Measurements from ENCODE around the gene GAB2. TPM values are rescaled to one million over a fixed set of nuclear protein-coding genes. Genes with fewer than 3 reads are reported as not detected.

Gene GAB2
- total RNA-seq, 1 donor = 8.2 TPM

DNA sequence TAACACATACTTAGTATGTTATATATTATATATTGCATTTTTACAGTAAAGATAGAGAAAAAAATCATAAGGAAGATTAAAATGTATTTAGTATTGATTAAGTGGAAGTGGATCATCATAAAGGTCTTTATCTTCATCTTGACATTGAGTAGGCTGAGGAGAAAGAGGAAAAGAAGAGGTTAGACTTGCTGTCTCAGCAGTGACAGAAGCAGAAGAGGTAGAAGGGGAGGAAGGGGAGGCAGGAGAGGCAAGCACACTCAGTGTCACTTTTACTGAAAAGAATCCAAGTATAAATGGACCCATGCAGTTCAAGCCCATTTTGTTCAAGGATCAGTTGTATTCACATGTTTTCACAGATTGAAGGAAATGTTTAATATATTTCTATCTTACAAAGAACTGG lies 69.7 kb downstream of the GAB2 start:
- TF ChIP-seq, protein P1, sequence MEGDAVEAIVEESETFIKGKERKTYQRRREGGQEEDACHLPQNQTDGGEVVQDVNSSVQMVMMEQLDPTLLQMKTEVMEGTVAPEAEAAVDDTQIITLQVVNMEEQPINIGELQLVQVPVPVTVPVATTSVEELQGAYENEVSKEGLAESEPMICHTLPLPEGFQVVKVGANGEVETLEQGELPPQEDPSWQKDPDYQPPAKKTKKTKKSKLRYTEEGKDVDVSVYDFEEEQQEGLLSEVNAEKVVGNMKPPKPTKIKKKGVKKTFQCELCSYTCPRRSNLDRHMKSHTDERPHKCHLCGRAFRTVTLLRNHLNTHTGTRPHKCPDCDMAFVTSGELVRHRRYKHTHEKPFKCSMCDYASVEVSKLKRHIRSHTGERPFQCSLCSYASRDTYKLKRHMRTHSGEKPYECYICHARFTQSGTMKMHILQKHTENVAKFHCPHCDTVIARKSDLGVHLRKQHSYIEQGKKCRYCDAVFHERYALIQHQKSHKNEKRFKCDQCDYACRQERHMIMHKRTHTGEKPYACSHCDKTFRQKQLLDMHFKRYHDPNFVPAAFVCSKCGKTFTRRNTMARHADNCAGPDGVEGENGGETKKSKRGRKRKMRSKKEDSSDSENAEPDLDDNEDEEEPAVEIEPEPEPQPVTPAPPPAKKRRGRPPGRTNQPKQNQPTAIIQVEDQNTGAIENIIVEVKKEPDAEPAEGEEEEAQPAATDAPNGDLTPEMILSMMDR (IDR thresholded peaks at IDR 0.05; ENCODE audit: insufficient read depth, low read depth, low read length) = no peak
- H3K4me3 ChIP-seq (ENCODE audit: low read depth, low read length) = no peak overlapping the region
- no peak for DNase-seq (ENCODE audit: low read depth)

DNA sequence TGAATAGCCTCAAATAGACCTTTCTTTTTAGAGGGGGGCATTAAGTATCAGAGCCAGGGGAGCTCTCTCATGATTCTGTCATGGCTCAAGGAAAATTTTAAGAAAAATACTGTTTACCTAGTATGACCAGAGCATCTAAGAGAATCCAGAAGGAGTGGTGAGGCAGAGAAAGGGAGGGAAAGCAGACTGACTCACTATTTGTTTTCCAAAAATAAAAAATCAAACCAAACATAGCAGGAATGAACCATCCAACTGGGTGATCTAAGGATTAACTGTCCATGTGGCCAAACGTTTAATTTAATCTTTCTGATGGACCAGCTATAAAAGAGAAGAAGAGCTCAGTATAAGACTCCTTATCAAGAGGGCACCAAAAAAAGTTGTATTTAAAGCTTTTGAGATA lies 70.8 kb downstream of the GAB2 start:
- TF ChIP-seq, protein P1 (IDR thresholded peaks at IDR 0.05; ENCODE audit: insufficient read depth, low read depth, low read length) = no peak
- no peak for DNase-seq (ENCODE audit: low read depth)
- H3K4me3 ChIP-seq (ENCODE audit: low read depth, low read length) = no peak overlapping the region

DNA sequence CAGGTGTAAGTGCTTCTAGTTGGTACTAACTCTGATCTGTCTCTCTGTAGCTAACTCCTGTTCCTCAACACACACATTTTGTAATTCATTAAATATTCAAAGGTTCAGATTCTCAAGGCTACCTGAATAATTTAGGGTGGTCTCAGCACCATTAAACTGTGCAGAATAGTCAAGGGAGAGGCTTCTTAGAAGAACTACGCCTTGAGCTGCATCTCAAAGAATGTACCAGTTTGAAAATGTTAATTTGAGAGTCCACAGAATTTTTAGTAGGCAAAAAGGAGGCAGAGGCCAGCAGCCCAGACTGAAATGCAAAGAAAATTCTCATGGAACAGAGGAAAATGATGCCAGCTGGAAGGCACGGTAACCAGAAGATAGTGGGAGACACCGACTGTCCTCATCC lies 72.2 kb downstream of the GAB2 start:
- DNase-seq (ENCODE audit: low read depth) = no peak
- H3K4me3 ChIP-seq (ENCODE audit: low read depth, low read length) = no peak overlapping the region
- TF ChIP-seq, protein P1 (IDR thresholded peaks at IDR 0.05; ENCODE audit: insufficient read depth, low read depth, low read length) = no peak

DNA sequence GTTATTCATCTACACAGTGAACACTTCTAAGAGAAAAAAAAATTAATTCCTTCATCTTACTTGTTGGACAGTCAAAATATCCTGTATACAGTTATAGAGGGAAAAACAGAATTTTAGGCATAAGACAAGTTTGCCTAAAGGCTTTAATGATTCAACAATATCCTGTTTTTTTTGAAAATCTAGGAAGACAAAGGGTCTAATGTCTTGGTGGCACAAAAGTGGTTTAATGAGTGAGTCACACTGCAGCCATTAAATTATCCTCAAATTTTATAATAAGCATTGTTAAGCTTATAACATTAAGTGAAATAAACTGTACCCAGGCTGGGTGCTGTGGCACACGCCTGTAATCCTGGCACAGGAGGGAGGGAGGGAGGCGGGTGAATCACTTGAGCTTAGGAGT lies 72.9 kb downstream of the GAB2 start:
- H3K4me3 ChIP-seq (ENCODE audit: low read depth, low read length) = no peak overlapping the region
- DNase-seq (ENCODE audit: low read depth) = no peak
- TF ChIP-seq, protein P1 (IDR thresholded peaks at IDR 0.05; ENCODE audit: insufficient read depth, low read depth, low read length) = no peak

DNA sequence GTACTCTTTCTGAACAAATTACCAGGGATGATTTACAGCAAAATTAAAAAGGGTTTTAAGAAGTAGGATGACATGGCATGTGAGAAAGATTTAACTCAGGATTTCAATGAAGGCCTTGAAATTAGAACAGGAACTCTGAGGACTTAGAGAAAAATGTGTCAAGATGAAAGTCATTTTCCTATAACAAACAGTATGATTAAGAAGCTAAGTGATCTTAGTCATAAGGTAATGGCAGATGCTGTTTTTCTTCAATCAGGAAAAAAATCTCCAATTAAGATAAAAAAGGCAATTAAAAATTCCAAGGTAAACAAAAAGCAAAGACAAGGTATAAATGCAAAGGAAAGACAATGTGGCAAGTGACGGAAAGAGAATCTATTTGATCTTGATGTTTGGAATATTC lies 73.5 kb downstream of the GAB2 start:
- no peak overlapping the region for H3K4me3 ChIP-seq (ENCODE audit: low read depth, low read length)
- DNase-seq (ENCODE audit: low read depth) = no peak
- TF ChIP-seq, protein P1 (IDR thresholded peaks at IDR 0.05; ENCODE audit: insufficient read depth, low read depth, low read length) = no peak

DNA sequence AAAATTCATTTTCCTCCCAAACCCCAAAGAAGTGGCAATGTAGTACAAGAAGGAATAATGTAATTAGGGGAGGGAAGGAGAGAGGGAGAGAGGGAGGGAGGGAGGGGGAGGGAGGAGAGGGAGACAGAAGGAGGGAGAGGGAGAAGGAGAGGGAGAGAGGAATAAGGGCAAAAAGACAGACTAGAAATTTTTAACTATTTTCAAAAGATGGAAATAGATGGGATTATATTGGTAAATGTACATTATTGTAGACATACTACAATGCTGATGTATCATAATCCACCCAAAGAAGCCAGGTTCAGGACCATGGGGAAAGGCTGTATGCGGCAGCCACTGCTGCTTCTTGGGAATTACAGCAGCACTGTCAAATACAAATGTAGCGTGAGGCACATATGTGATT lies 74.3 kb downstream of the GAB2 start:
- no peak overlapping the region for H3K4me3 ChIP-seq (ENCODE audit: low read depth, low read length)
- TF ChIP-seq, protein P1 (IDR thresholded peaks at IDR 0.05; ENCODE audit: insufficient read depth, low read depth, low read length) = no peak
- DNase-seq (ENCODE audit: low read depth) = no peak

DNA sequence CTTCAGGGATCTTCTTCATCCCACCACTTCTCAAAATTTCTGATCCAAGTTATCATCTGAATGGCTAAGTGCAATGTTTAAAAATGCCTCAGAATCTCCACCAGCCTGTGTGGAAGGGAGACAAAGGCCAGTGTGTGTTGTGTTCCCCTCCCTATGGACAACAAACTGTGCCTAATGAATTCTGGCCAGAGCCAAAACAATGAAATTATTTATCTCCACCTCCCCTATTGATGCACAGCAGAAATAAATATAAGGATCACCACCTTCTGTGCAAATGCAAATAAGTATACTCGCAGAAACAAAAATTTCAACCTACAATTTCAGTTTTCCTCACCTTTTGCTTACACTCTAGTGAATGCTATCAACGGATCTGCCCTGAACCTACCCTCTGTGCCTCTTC lies 75.8 kb downstream of the GAB2 start:
- no peak overlapping the region for H3K4me3 ChIP-seq (ENCODE audit: low read depth, low read length)
- DNase-seq (ENCODE audit: low read depth) = no peak
- TF ChIP-seq, protein P1 (IDR thresholded peaks at IDR 0.05; ENCODE audit: insufficient read depth, low read depth, low read length) = no peak

All from fibroblast of villous mesenchyme (primary cell).